Activated naive CD4-positive, alpha-beta T cell treated with anti-CD3 and anti-CD28 coated beads, Interleukin-2, amount 10 ng/mL, durations not matched to agents 7 days and 5 days (primary cell): Measurements from ENCODE around the gene TMEM145.

ENCODE experiments used
- CTCF ChIA-PET: fragments of 350-600 bp; sonication (Branson Sonifier 250); formaldehyde crosslinking; loops from one replicate; lab custom pipeline; 2021; ENCODE audit warnings: antibody characterized with exemption; lab: Charles Lee
- DNase-seq: peaks from one replicate; pipeline ENCODE4 v3.0.0-alpha.2; 2020
- H3K27ac Mint-ChIP-seq: one replicate; pipeline ENCODE4 v1.8.0; 2021; ENCODE audit warnings: mild to moderate bottlenecking, moderate library complexity, mixed read lengths
- H3K27me3 Mint-ChIP-seq: one replicate; pipeline ENCODE4 v1.8.0; 2021; ENCODE audit warnings: mild to moderate bottlenecking, mixed read lengths
- H3K36me3 Mint-ChIP-seq: one replicate; pipeline ENCODE4 v1.8.0; 2021; ENCODE audit warnings: mixed read lengths
- H3K4me1 Mint-ChIP-seq: one replicate; pipeline ENCODE4 v1.8.0; 2021; ENCODE audit warnings: mixed read lengths
- H3K4me3 Mint-ChIP-seq: one replicate; pipeline ENCODE4 v1.8.0; 2021; ENCODE audit warnings: mild to moderate bottlenecking, moderate library complexity, mixed read lengths
- H3K9me3 Mint-ChIP-seq: one replicate; pipeline ENCODE4 v1.8.0; 2021; ENCODE audit warnings: mixed read lengths

TMEM145 gene

GRCh38 chr19:42368765-42369164 is 55.7 kb downstream of the TMEM145 start:
- Mint-ChIP-seq H3K4me3 (no peak overlapping the region), H3K27me3 (peaks cover 4% of the 10 kb centered on the region), H3K9me3 (peaks cover 9% of the 10 kb centered on the region), H3K4me1 (no peaks in the 10 kb centered on the region), H3K27ac (no peak overlapping the region), H3K36me3 (peaks cover 2% of the 10 kb centered on the region)
- CTCF ChIA-PET: no interaction called here
- no peak for DNase-seq

DNA sequence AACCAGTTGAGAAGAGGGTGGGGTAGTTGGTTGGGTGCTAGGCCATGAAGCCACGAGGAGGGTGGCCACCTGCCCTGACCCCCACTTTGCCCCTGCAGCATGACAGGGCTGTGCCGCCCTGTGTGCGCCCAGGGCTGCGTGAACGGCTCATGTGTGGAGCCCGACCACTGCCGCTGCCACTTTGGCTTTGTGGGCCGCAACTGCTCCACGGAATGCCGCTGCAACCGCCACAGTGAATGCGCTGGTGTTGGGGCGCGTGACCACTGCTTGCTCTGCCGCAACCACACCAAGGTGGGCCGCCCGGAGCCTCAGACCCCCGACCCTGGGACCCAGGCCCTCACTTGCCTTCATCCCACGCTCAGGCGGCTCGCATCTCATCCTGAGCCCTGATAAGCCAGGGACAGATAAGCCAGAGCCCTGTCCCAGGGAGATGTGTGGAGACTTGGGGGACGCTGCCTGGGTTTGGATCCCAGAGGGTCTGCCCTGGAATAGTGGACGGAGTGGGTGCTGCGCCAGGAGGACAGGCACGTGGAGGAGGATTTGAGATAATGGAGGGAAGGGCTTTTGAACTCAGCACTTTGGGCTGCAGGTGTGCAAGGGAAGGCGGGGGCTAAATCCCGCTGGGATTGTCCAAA is 56.4 kb downstream of the TMEM145 start:
- DNase-seq: no peak
- Mint-ChIP-seq H3K36me3 (no peaks in the 10 kb centered on the region), H3K27me3 (peaks cover 4% of the 10 kb centered on the region), H3K4me3 (no peak overlapping the region), H3K9me3 (peaks cover 1% of the 10 kb centered on the region), H3K4me1 (no peaks in the 10 kb centered on the region), H3K27ac (no peak overlapping the region)
- CTCF ChIA-PET: no interaction called here

DNA sequence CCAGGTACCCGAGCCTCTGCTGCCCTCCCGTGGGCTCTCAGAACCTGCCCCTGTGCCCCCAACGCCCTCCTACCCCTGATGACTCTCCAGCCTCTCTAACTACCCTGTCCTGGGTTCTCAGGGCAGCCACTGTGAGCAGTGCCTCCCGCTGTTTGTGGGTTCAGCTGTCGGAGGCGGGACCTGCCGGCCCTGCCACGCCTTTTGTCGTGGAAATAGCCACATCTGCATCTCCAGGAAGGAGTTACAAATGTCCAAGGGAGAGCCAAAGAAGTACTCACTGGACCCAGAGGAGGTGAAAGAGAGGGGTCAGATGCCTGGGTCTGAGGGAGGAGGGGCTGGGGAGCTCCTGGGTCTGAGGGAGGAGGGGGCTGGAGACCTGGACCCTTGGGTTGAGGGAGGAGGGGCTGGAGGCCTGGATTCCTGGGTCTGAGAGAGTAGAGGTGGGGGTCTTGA is 57.0 kb downstream of the TMEM145 start:
- Mint-ChIP-seq H3K9me3 (no peaks in the 10 kb centered on the region), H3K36me3 (no peaks in the 10 kb centered on the region), H3K27ac (no peak overlapping the region), H3K4me1 (no peaks in the 10 kb centered on the region), H3K4me3 (no peak overlapping the region), H3K27me3 (peaks cover 2% of the 10 kb centered on the region)
- no peak for DNase-seq
- CTCF ChIA-PET: no interaction called here

DNA sequence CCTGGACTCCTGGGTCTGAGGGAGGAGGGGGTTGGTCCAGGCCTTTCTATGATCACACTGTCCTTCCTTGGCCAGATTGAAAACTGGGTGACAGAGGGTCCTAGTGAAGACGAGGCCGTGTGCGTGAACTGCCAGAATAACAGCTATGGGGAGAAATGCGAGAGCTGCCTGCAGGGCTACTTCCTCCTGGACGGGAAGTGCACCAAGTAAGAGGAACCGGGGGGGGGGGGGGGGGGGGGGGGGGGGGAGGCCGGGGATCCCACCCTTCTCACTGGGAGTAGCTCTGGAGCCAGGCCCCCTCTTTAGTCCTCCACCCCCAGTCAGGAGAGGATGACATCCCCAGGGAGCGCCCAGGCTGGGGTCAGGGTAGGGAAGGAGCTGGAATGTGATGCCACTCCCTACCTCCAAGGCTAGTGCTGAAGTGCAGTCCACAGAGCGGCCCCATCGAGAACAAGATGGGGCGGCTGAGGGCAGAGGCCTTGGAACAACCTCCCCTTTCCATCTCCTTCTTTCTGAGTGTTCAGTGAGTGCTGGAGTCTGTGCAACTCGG is 57.6 kb downstream of the TMEM145 start:
- no peak overlapping the region for H3K27ac Mint-ChIP-seq
- H3K4me1 Mint-ChIP-seq: no peaks in the 10 kb centered on the region
- CTCF ChIA-PET: no interaction called here
- DNase-seq: no peak
- no peak overlapping the region for H3K4me3 Mint-ChIP-seq
- H3K27me3 Mint-ChIP-seq: no peaks in the 10 kb centered on the region
- H3K9me3 Mint-ChIP-seq: no peaks in the 10 kb centered on the region
- H3K36me3 Mint-ChIP-seq: no peaks in the 10 kb centered on the region
